ENCODE data around the gene PLCB4.

DNA sequence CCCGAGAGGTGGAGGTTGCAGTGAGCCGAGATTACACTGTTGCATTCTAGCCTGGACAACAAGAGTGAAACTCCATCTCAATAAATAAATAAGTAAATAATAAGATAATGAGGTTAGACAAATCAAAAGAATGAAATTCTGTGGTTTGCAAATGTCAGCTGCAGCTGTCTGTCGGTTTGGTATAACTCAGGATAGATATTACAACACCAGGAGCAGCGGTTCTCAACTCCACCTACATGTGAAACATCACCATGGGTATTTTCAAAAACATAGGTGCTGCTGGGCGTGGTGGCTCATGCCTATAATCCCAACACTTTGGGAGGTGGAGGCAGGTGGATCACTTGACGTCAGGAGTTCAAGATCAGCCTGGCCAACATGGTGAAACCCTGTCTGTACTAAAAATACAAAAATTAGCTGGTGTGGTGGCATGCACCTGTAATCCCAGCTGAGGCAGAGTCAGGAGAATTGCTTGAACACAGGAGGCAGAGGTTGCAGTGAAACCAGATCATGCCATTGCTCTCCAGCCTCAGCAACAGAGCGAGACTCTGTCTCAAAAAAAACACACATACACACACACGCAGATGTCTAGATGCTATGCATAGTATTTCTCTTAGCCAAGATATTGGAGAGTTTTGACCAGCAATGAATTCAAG lies 319.4 kb downstream of the PLCB4 start:
- TF ChIP-seq POLR2AphosphoS5 (IDR thresholded peaks at IDR 0.05; ENCODE audit: low read depth, low read length) (no peak), TAF1 (IDR thresholded peaks at IDR 0.05; ENCODE audit: borderline replicate concordance, low read depth, low read length) (no peak), POLR2A (IDR thresholded peaks at IDR 0.05; ENCODE audit: low read depth, low read length) (no peak)
